Fibroblast of lung (primary cell): ENCODE measurements around the gene CELSR3. TPM values are rescaled to one million over a fixed set of nuclear protein-coding genes. Genes with fewer than 3 reads are reported as not detected.

Source experiments
- DNase-seq, 2 donors: peaks; one replicate each; pipeline versions ENCODE4 v3.0.0 to v3.0.0-alpha.2; 2010; ENCODE audit warnings: low read depth in 2 of 2
- H2AFZ ChIP-seq: 2 replicates; pipeline ENCODE4 v1.5.1; 2012; ENCODE audit warnings: low read length, control low read depth, inconsistent platforms
- H3K27ac ChIP-seq: 2 replicates; pipeline ENCODE4 v1.5.1; 2011; ENCODE audit warnings: low read length, control low read depth; ENCODE audit not compliant: insufficient read depth
- H3K27me3 ChIP-seq: 2 replicates; pipeline ENCODE4 v1.5.1; 2011; ENCODE audit warnings: mild to moderate bottlenecking, low read length; ENCODE audit not compliant: control insufficient read depth, insufficient read depth
- H3K36me3 ChIP-seq: 2 replicates; pipeline ENCODE4 v1.5.1; 2011; ENCODE audit warnings: low read length; ENCODE audit not compliant: control insufficient read depth, insufficient read depth
- H3K4me1 ChIP-seq: 2 replicates; pipeline ENCODE4 v1.5.1; 2011; ENCODE audit warnings: low read length; ENCODE audit not compliant: control insufficient read depth, insufficient read depth; ENCODE audit errors: extremely low read depth
- H3K4me2 ChIP-seq: 2 replicates; pipeline ENCODE4 v1.5.1; 2011; ENCODE audit warnings: low read length, control low read depth; ENCODE audit not compliant: insufficient read depth; ENCODE audit errors: extremely low read depth
- H3K4me3 ChIP-seq, 4 experiments: fragments of 200-600 bp in 1 of 4; sonication (generic) in 1 of 4; replicated peaks in 1 of 4; 2 replicates each; pipeline ENCODE4 v1.5.1; 2011 to 2016; ENCODE audit warnings: low read length in 4 of 4, low read depth in 3 of 4, mild to moderate bottlenecking in 3 of 4, control low read depth in 2 of 4, inconsistent platforms in 1 of 4, mixed read lengths in 1 of 4; ENCODE audit not compliant: insufficient read depth in 1 of 4; ENCODE audit errors: control extremely low read depth in 1 of 4
- H3K79me2 ChIP-seq: 2 replicates; pipeline ENCODE4 v1.5.1; 2012; ENCODE audit warnings: mild to moderate bottlenecking, low read length, inconsistent platforms; ENCODE audit not compliant: control insufficient read depth, insufficient read depth
- H3K9ac ChIP-seq: 2 replicates; pipeline ENCODE4 v1.5.1; 2011; ENCODE audit warnings: mild to moderate bottlenecking, low read length, control low read depth; ENCODE audit not compliant: insufficient read depth
- H3K9me3 ChIP-seq: 2 replicates; pipeline ENCODE4 v1.5.1; 2012; ENCODE audit warnings: low read depth, low read length; ENCODE audit not compliant: control insufficient read depth, insufficient read depth
- H4K20me1 ChIP-seq: 2 replicates; pipeline ENCODE4 v1.5.1; 2011; ENCODE audit warnings: low read length; ENCODE audit not compliant: control insufficient read depth, insufficient read depth; ENCODE audit errors: extremely low read depth
- EZH2 ChIP-seq: IDR thresholded peaks from 2 replicates; pipeline ENCODE4 v1.5.1; 2012; ENCODE audit warnings: low read length, control low read depth, mild to moderate bottlenecking; ENCODE audit errors: missing control alignments
- polyA plus RNA-seq, 2 donors: library from polyadenylated mRNA; depleted of rRNA in 1 of 2; stranded (reverse) in 1 of 2; unstranded in 1 of 2; fragments of >200 nt; gene quantifications; 2 replicates each; pipeline ENCODE4 v1.2.1, GENCODE V29; 2011 to 2012; ENCODE audit warnings: missing spikeins in 1 of 2
- total RNA-seq: library from RNA; depleted of rRNA; stranded (reverse); fragments of >200 nt; gene quantifications from 2 replicates; pipeline ENCODE4 v1.2.1, GENCODE V29; 2014
- TF ChIP-seq, protein P1 (sequence below), 2 donors: IDR thresholded peaks in 1 of 2; conservative IDR thresholded peaks in 1 of 2; 1 replicate in 1 of 2; 2 replicates in 1 of 2; pipeline ENCODE4 v1.5.1; 2011 to 2012; ENCODE audit warnings: low read length in 2 of 2, control low read depth in 1 of 2, inconsistent platforms in 1 of 2, low read depth in 1 of 2, mild to moderate bottlenecking in 1 of 2

The CELSR3 gene
- total and polyA plus RNA-seq, 2 donors (not counting 1 experiment from before 2014, with no cell fraction given) = 0.44 to 2.1 TPM

DNA sequence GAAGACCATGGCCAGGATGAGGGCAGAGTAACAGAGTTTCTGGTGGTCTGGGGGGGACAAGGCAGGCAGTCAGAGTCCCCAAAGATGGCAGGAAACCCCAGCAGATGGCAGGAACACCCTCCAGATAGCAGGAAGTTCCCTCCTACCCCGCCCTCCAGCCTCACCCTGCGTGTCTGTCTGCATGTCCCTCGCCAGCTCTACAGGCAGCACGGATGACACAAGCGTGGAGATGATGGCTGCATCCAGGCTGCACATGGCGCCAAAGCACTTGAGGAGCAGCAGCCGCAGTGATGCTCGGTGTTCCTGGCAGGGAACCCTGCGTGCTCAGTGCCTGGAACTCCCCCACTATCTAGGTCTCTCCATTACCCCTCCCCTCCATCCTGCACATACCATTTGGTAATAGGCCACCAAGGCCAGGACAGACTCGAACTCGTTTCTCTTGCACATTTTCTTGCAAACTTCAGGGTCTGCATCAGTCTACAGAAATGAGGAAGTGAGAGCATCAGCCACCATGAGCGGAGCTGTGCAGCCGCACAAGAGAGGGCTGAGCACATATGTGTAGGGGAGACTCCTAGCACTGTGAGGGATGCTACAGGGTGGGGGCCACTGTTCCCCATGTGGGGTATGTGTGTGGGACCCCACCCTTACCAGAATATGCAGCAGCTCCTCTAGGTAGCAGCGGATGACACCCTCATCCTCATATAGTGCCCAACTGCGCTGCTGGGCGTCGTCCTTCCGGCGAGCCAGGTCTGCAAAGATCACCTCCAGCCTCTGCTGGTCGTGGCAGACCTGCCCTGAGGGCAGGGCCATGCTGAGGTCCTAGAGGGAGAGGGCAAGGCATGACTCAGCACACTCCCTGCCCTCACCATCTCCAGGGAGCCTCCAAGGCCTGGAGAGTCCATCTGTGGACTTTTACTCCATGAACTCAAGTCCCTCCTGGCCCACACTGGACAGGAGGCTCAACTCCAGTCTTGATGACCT is 17.0 kb upstream of the CELSR3 start:
- TF ChIP-seq EZH2 = no peak
- TF ChIP-seq, protein P1, sequence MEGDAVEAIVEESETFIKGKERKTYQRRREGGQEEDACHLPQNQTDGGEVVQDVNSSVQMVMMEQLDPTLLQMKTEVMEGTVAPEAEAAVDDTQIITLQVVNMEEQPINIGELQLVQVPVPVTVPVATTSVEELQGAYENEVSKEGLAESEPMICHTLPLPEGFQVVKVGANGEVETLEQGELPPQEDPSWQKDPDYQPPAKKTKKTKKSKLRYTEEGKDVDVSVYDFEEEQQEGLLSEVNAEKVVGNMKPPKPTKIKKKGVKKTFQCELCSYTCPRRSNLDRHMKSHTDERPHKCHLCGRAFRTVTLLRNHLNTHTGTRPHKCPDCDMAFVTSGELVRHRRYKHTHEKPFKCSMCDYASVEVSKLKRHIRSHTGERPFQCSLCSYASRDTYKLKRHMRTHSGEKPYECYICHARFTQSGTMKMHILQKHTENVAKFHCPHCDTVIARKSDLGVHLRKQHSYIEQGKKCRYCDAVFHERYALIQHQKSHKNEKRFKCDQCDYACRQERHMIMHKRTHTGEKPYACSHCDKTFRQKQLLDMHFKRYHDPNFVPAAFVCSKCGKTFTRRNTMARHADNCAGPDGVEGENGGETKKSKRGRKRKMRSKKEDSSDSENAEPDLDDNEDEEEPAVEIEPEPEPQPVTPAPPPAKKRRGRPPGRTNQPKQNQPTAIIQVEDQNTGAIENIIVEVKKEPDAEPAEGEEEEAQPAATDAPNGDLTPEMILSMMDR (conservative IDR thresholded peaks at IDR 0.05 in 1 of 2, IDR thresholded peaks at IDR 0.05 in 1 of 2; ENCODE audit: low read depth in 1 of 2, low read length in 2 of 2) = no peak
- peaks cover 6% of the 10 kb centered on the region for H3K79me2 ChIP-seq
- no peak for DNase-seq
- no peak overlapping the region for H3K4me2 ChIP-seq
- H3K9me3 ChIP-seq = no peaks in the 10 kb centered on the region
- H3K36me3 ChIP-seq = peaks cover 34% of the 10 kb centered on the region
- no peaks in the 10 kb centered on the region for H3K27me3 ChIP-seq
- peaks cover 17% of the 10 kb centered on the region for H3K4me1 ChIP-seq
- H4K20me1 ChIP-seq = no peaks in the 10 kb centered on the region
- H2AFZ ChIP-seq = no peak overlapping the region
- no peak overlapping the region for H3K27ac ChIP-seq
- no peak overlapping the region for H3K9ac ChIP-seq
- no peak overlapping the region for H3K4me3 ChIP-seq

DNA sequence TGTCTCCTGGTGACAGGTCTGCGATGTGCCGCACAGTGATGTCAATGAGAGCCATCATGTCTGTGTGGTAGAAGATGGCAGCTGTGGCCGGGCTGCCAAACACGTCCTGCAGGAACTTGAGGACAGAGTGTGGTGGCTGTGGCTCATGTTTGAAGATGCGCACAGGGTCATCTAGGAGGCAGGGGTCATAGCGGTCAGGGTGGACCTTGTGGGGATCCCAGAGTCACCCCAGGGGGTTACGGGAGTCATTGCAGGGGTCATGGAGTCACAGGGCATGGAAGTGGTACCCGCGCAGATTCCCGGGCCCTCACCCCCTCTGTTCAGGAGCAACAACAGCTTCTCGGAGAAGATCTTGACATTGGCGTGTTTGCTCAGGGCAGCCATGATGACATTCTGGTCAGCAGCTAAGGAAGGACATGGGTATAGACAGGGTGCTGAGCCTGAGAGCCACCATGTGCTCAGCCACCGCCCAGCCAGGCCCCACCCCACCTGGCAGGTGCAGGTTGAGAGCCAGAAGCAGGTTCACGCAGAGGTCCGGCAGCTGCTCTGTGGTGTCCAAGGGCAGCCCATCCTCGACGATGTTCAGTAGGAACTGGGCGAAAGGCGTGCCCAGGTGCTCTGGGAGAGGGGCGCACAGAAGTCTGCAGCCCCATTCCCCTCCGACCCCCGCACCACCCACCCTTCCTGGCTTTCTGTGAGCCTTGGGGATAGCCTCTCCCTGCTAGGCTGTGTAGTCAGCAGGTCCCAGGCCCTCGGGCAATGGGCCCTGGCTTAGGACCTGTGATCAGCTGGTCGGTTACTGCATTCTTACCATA is 16.1 kb upstream of the CELSR3 start:
- no peak for DNase-seq
- Histone ChIP-seq H3K4me3 (no peak overlapping the region), H2AFZ (no peak overlapping the region), H3K9ac (no peak overlapping the region), H3K4me1 (peaks cover 12% of the 10 kb centered on the region), H3K36me3 (peaks cover 36% of the 10 kb centered on the region), H3K27ac (no peak overlapping the region), H4K20me1 (no peaks in the 10 kb centered on the region), H3K27me3 (no peaks in the 10 kb centered on the region), H3K4me2 (no peak overlapping the region), H3K9me3 (no peaks in the 10 kb centered on the region), H3K79me2 (peaks cover 2% of the 10 kb centered on the region)
- no peak for TF ChIP-seq EZH2
- TF ChIP-seq, protein P1 (conservative IDR thresholded peaks at IDR 0.05 in 1 of 2, IDR thresholded peaks at IDR 0.05 in 1 of 2; ENCODE audit: low read depth in 1 of 2, low read length in 2 of 2) = no peak

DNA sequence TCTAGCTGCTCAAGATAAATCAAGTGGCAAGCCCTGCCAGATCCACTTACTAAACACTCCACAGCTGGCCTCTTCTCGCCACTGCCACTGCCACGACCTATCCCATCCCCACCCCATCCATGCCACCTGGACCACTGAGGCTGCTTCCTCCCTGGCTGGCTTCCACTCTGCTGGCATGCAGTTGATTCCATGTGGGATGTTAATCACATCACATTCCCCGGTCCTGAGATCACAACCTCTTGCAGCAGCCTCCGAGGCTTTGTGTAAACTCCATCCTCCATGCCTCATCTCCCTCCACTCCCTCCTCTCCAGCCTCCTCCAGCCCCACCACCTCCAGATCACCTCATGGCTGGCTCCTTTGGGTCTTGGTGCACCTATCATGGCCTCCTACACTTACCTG is 15.4 kb upstream of the CELSR3 start:
- no peaks in the 10 kb centered on the region for H3K9me3 ChIP-seq
- H3K4me1 ChIP-seq = peaks cover 7% of the 10 kb centered on the region
- no peaks in the 10 kb centered on the region for H3K79me2 ChIP-seq
- TF ChIP-seq, protein P1 (conservative IDR thresholded peaks at IDR 0.05 in 1 of 2, IDR thresholded peaks at IDR 0.05 in 1 of 2; ENCODE audit: low read depth in 1 of 2, low read length in 2 of 2) = no peak
- H3K36me3 ChIP-seq = peaks cover 36% of the 10 kb centered on the region
- no peak overlapping the region for H3K9ac ChIP-seq
- DNase-seq = peak; percentile 47 to 51
- H3K27me3 ChIP-seq = no peaks in the 10 kb centered on the region
- no peak overlapping the region for H3K27ac ChIP-seq
- H3K4me2 ChIP-seq = no peak overlapping the region
- no peaks in the 10 kb centered on the region for H4K20me1 ChIP-seq
- H3K4me3 ChIP-seq = no peak overlapping the region
- H2AFZ ChIP-seq = no peak overlapping the region
